A549 (cell line): ENCODE measurements around the gene CNOT1.

Source experiments
- CHD4 ChIP-seq: fragments of 200-600 bp; sonication (generic); IDR thresholded peaks from 2 replicates; pipeline ENCODE4 v1.6.1; 2016; ENCODE audit warnings: antibody characterized with exemption, mild to moderate bottlenecking, borderline replicate concordance
- CTCF ChIP-seq: fragments of >200 bp; sonication (Bioruptor Twin); formaldehyde crosslinking; IDR thresholded peaks from 3 replicates; pipeline ENCODE4 v1.5.1; 2016
- EP300 ChIP-seq, 2 experiments: fragments of >200 bp; sonication (Bioruptor Twin); formaldehyde crosslinking; IDR thresholded peaks; 2 replicates in 1 of 2; 3 replicates in 1 of 2; pipeline ENCODE4 v1.6.1; 2016 to 2017
- ESRRA ChIP-seq: fragments of 150-350 bp; IDR thresholded peaks from 2 replicates; pipeline ENCODE4 v1.6.1; 2014; ENCODE audit warnings: mild to moderate bottlenecking, low read length, borderline replicate concordance
- HMGXB4 ChIP-seq: fragments of 250-450 bp; sonication (Bioruptor Pico); IDR thresholded peaks from 2 replicates; pipeline ENCODE4 v1.5.0; 2021; ENCODE audit warnings: mild to moderate bottlenecking, moderate library complexity, borderline replicate concordance
- MAX ChIP-seq: IDR thresholded peaks from 2 replicates; pipeline ENCODE4 v1.6.1; 2012
- POLR2A ChIP-seq: IDR thresholded peaks from 2 replicates; pipeline ENCODE4 v1.6.1; 2012; ENCODE audit warnings: mild to moderate bottlenecking, low read length
- RNF2 ChIP-seq: fragments of 200-600 bp; sonication (generic); IDR thresholded peaks from 2 replicates; pipeline ENCODE4 v1.6.1; 2016; ENCODE audit warnings: low read depth, mild to moderate bottlenecking, antibody characterized with exemption, moderate library complexity, borderline replicate concordance
- SMC3 ChIP-seq: fragments of >200 bp; sonication (Bioruptor Twin); formaldehyde crosslinking; IDR thresholded peaks from 3 replicates; pipeline ENCODE4 v1.6.1; 2018; ENCODE audit warnings: inconsistent platforms
- USF2 ChIP-seq: fragments of 450-650 bp; IDR thresholded peaks from 2 replicates; pipeline ENCODE4 v1.6.1; 2014; ENCODE audit warnings: antibody characterized with exemption
- TF ChIP-seq, protein P1 (sequence below): IDR thresholded peaks from 2 replicates; pipeline ENCODE4 v1.6.1; 2012

DNA sequence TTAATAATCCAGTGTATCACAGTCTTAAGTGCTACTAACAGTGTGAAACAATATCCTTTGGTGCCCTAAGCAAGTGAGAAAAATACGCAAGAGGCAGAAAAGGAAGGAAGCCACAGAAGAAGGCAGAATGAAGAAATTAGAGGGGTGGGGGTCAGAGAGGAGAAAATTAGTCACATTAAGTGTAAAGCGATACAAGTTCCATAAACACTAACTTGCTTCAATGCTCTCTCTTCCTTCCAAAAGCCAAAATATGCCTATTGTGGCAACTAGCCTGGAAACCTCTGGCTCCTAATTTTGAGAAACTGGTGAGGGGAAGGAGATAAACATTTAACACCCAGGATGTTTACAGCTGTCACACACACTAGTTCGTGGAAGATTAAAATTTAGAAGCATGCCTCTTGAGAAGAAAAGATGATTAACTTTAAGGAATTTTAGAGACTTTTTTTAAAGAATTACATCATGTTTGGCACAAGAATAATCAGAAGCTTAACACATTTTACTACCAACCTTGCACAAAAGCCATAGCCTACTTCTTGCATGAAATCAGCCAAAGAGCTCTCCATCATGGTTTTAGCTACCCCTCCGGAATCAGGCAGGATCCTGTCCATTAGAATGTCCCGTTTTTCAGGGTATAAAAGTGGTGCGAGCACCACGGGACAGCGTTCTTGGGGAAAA is 44.7 kb downstream of the CNOT1 start:
- TF ChIP-seq CTCF: no peak
- TF ChIP-seq MAX: no peak
- TF ChIP-seq, protein P1, sequence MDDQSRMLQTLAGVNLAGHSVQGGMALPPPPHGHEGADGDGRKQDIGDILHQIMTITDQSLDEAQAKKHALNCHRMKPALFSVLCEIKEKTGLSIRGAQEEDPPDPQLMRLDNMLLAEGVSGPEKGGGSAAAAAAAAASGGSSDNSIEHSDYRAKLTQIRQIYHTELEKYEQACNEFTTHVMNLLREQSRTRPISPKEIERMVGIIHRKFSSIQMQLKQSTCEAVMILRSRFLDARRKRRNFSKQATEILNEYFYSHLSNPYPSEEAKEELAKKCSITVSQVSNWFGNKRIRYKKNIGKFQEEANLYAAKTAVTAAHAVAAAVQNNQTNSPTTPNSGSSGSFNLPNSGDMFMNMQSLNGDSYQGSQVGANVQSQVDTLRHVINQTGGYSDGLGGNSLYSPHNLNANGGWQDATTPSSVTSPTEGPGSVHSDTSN: no peak
- TF ChIP-seq EP300 (IDR thresholded peaks at IDR 0.05): no peak
- TF ChIP-seq CHD4: no peak
- TF ChIP-seq RNF2: no peak
- TF ChIP-seq USF2: no peak
- TF ChIP-seq ESRRA: no peak
- no peak for TF ChIP-seq SMC3
- TF ChIP-seq HMGXB4: no peak
- no peak for TF ChIP-seq POLR2A
